ENCODE results near the gene BZW1.

DNA sequence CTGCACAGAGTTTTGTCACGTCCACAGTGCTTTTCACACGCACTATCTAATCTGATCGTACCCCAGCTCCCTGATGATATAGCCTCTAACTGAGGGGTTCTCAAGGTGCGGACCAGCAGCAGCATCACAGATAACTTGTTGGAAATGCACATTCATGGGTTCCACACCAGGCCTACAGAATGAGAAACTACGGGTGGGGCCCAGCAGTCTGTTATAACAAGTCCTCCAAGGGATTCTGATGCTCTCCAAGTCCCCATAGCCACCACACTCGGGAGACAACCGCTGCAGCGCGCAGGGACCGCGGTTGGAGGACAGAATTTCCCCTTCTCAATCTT is 745 bp upstream of the BZW1 start:
- TF ChIP-seq CTCF (optimal IDR thresholded peaks at IDR 0.05 in 1 of 3, IDR thresholded peaks at IDR 0.05 in 1 of 3, conservative IDR thresholded peaks at IDR 0.05 in 1 of 3; ENCODE audit: extremely low read depth in 1 of 3, insufficient read depth in 2 of 3, low read length in 3 of 3) (no peak), EZH2 (IDR thresholded peaks at IDR 0.05; ENCODE audit: low read length) (no peak)
